Activated effector memory CD4-positive, alpha-beta T cell treated with Interleukin-2 at 50 U/mL for 16 hours (primary cell): ENCODE data around the gene TM2D3.

Source experiments
- DNase-seq: peaks from one replicate; pipeline ENCODE4 v3.0.0-alpha.2; 2020

Gene TM2D3

GRCh38 chr15:101599091-101599490 lies 53.1 kb downstream of the TM2D3 start:
- no peak for DNase-seq

- no peak for DNase-seq
Measured at GRCh38 chr15:101597360-101597928, 54.7 kb downstream of the TM2D3 start.

GRCh38 chr15:101596633-101597032 lies 55.5 kb downstream of the TM2D3 start:
- DNase-seq = no peak
